Measurements from ENCODE around the gene IRAK2. TPM values are rescaled to one million over a fixed set of nuclear protein-coding genes. Genes with fewer than 3 reads are reported as not detected.

Gene IRAK2
- total RNA-seq, 1 experiment from 2014 or later, result 0.83 TPM

DNA sequence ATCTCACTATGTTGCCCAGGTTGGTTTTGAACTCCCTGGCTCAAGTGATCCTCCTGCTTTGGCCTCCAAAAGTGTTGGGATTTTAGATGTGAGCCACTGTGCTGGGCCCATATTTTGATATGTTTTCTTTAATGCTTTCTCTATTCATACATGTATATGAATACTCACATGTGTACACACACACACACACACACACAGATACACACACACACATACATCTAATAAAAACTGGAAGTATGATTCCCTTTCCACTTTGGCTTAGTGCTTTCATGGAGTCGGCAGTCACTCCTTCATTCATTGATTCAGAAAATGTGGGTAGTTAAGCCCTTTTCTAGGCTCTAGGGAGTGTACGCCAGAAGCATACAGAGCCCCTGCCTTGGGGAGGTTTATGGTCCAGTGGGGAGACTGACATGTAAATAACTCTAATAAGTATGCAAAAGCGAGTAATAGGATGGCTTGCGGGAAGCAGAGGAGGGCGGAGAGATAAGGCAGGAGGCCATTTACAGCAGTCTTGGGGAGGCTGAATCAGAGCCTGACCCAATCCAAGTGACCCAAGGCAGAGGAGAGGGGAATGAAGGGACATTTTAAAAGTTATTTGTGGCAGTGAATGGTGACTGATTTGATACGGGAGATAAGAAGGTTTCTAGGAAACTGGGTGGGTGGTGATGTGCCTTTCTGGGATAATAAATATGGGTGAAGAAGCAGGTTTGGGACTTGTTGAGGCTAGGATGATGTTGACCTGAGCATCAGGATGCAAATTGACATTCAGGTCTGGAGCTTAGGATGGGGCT is 51.1 kb downstream of the IRAK2 start:
- H3K27me3 ChIP-seq (ENCODE audit: control insufficient read depth, insufficient read depth, low read length), result no peaks in the 10 kb centered on the region
- no peak overlapping the region for H3K4me3 ChIP-seq (ENCODE audit: insufficient read depth, low read depth, low read length)
- no peaks in the 10 kb centered on the region for H3K36me3 ChIP-seq (replicated peaks; ENCODE audit: control insufficient read depth, insufficient read depth, low read length)
- no peak for DNase-seq

DNA sequence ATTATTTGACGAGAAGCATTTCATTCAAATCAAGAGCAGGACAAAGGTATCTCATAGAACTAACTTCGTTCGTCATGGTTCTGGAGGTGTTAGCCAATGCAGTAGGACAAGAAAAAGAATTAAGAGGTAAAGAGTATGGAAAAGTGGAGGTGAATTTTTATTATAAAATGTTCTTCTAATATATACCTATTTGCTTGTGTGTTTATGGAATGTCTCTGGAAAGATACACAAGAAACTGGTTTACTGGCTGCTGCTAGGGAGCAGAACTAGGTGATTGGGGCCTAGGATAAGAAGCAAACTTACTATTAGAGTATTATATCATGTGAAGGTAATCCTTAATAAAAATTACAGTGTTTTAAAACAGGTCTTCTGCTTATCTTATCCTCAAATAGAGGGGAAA is 52.6 kb downstream of the IRAK2 start:
- Histone ChIP-seq H3K4me3 (ENCODE audit: insufficient read depth, low read depth, low read length) (no peak overlapping the region), H3K36me3 (replicated peaks; ENCODE audit: control insufficient read depth, insufficient read depth, low read length) (no peaks in the 10 kb centered on the region), H3K27me3 (ENCODE audit: control insufficient read depth, insufficient read depth, low read length) (no peaks in the 10 kb centered on the region)
- no peak for DNase-seq

DNA sequence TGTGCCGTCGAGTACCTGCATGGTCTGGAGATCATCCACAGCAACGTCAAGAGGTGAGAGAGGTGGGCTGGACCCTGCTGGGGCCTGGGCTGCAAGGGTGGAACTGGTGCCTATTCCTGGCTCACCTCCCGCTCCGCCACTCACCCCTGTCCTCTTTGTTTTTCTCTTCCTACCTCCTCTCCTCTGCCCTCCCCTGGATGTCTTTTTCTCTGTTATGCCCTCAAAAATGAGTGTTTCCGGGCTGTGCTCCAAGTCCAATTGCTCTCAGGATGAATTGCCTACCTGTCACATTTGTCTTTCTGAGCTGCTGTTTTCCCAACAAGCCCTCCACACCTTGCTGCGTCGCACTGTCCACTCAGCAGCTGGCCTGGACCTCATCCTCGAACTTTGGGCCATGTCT is 55.0 kb downstream of the IRAK2 start:
- Histone ChIP-seq H3K27me3 (ENCODE audit: control insufficient read depth, insufficient read depth, low read length) (no peaks in the 10 kb centered on the region), H3K4me3 (ENCODE audit: insufficient read depth, low read depth, low read length) (no peak overlapping the region), H3K36me3 (replicated peaks; ENCODE audit: control insufficient read depth, insufficient read depth, low read length) (no peaks in the 10 kb centered on the region)
- DNase-seq, result no peak

DNA sequence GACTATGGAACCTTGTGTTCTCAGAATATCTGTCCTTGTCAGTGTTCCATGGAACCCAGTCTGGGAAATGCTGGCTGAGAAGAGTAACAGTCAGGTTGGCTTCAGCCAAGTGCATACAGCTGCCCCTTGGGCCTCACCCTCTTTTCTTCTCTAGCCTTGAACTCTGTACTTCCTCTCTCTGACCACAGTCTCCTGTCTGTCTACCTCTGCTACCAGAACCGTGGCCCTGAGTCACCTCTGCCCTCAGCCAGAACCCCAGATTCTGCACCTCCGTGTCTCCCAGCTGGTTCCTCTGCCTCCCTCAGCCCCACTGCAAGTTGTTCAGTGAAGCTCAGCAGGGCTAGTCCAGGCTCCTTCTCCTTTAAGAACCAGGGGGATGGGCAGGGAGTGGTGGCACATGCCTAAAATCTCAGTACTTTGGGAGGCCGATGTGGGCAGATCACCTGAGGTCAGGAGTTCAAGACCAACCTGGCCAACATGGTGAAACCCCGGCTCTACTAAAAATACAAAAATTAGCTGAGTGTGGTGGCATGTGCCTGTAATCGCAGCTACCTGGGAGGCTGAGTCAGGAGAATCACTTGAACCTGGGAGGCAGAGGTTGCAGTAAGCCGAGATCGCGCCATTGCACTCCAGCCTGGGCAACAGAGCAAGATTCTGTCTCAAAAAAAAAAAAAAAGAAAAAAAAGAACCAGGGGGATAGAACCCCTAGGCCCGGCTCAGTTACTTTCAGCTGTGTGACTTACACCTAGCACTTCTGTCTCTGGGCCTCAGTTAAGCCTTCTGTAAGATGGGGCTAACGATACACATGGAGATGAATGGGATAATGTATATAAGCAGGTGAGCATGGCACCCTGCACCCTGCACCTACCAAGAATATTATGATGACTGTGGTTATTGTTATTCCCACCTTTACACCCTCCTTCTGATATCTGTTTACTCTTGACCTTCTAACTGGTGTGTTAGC is 59.2 kb downstream of the IRAK2 start:
- H3K27me3 ChIP-seq (ENCODE audit: control insufficient read depth, insufficient read depth, low read length), result no peaks in the 10 kb centered on the region
- DNase-seq, result no peak
- no peak overlapping the region for H3K4me3 ChIP-seq (ENCODE audit: insufficient read depth, low read depth, low read length)
- H3K36me3 ChIP-seq (replicated peaks; ENCODE audit: control insufficient read depth, insufficient read depth, low read length), result no peaks in the 10 kb centered on the region

DNA sequence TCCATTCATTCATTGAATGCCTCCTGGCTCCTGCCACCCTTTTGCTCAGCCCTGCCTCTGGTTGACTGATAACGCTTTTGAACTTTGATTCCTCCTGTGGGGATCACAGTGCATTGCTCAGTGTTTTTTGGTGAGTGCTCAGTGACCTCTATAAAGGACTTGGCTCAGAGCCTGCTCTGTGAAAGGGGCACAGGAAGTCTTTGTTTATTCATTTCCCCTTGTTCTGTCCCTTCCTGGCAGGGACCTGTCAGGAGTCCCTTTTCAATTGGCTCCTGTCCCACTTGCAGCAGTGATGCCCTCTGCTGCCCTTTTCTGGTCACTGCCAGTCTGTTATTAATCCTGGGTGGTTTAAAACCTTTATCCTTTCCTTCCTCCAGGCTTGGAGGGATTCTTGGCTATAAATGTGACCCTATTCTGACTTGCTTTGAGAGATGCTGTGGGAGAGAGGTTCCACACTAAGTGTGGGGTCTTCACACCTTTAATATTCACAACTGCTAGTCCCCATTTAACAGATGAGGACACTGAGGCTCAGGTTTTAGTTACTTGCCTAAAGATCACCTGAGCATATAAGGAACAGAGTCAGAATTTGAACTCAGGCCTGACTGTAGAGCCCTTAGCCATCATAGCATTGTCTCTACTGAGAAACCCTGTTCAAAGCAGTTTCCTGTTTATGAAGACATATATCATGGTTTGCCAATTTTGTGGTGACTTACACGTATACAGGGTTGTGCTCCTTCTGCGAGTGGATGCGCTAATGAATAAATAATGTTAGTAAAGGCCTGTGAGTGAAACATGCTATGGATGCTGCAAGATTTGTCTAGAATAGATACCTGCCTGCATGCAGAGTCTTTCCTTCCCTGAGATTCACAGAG is 60.3 kb downstream of the IRAK2 start:
- H3K36me3 ChIP-seq (replicated peaks; ENCODE audit: control insufficient read depth, insufficient read depth, low read length), result no peaks in the 10 kb centered on the region
- H3K27me3 ChIP-seq (ENCODE audit: control insufficient read depth, insufficient read depth, low read length), result no peaks in the 10 kb centered on the region
- H3K4me3 ChIP-seq (ENCODE audit: insufficient read depth, low read depth, low read length), result no peak overlapping the region
- DNase-seq, result peak; percentile 80

DNA sequence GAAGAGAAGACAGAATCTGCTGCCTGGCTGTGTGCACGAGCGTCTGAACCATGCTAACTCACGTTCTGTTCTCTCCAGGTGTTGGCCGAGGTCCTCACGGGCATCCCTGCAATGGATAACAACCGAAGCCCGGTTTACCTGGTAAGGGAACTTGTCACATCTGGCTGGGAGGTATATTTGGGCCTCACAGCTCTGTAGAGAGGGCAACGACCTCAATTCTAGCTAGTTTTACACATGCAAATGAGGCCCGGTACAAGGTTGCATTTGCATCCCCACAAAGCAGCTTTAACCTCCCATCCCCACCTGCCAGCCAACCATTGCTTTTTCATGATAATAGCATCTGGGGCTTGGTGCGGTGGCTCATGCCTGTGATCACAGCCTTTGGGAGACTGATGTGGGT is 61.6 kb downstream of the IRAK2 start:
- H3K4me3 ChIP-seq (ENCODE audit: insufficient read depth, low read depth, low read length), result no peak overlapping the region
- DNase-seq, result peak; percentile 88
- no peaks in the 10 kb centered on the region for H3K36me3 ChIP-seq (replicated peaks; ENCODE audit: control insufficient read depth, insufficient read depth, low read length)

DNA sequence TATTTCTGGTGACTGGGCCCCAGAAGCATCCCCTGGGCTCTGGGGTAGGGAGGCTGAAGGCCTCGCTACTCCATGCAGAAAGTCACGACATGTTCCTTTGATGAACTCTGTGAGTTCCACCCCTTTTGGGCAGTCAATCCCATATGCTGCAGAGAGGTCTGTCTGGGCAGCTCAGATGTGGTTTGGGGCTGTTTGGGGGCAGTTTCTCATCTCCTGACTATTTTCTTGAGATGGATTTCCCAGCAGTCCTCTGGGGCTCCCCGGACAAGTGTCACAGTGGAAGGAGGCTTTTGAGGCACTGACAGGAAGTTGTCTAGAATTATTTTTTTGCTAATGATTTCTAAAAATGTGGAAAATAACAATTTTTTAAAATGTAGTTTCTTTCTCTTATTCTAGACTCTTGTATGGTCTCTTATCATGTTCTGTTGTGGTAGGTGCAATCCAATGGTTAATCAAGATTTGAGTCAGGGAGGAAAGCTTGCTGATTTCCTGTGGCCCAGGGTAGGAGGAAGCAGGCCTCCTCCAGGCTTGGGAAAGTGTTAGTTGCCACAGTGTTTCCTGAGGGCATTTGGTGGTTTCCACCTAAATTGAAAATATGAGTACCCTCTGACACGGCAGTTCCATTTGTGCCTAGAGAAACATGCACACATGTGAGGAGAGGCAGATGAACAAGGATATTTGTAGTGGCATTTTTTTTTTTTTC is 63.7 kb downstream of the IRAK2 start:
- DNase-seq, result no peak
- Histone ChIP-seq H3K4me3 (ENCODE audit: insufficient read depth, low read depth, low read length) (no peak overlapping the region), H3K27me3 (ENCODE audit: control insufficient read depth, insufficient read depth, low read length) (no peaks in the 10 kb centered on the region), H3K36me3 (replicated peaks; ENCODE audit: control insufficient read depth, insufficient read depth, low read length) (no peaks in the 10 kb centered on the region)

More for the DNA sequence above, 61.6 kb downstream of the IRAK2 start:
- H3K27me3 ChIP-seq (ENCODE audit: control insufficient read depth, insufficient read depth, low read length), result no peaks in the 10 kb centered on the region

DNA sequence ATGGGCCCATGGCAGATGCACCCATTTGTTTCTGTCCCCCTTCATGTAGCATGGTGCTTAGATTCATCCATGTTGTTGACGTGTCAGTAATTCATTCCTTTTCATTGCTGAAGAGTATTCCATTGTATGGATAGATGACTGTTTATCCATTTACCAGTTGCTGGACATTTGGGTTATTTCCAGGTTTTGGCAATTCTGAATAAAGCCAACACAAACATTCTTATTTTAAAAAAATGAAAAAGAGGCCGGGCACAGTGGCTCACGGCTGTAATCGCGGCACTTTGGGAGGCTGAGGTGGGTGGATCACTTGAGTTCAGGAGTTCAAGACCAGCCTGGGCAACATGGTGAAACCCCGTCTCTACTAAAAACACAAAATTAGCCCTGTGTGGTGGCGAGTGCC is 64.9 kb downstream of the IRAK2 start:
- Histone ChIP-seq H3K27me3 (ENCODE audit: control insufficient read depth, insufficient read depth, low read length) (no peaks in the 10 kb centered on the region), H3K36me3 (replicated peaks; ENCODE audit: control insufficient read depth, insufficient read depth, low read length) (no peaks in the 10 kb centered on the region), H3K4me3 (ENCODE audit: insufficient read depth, low read depth, low read length) (no peak overlapping the region)
- no peak for DNase-seq

DNA sequence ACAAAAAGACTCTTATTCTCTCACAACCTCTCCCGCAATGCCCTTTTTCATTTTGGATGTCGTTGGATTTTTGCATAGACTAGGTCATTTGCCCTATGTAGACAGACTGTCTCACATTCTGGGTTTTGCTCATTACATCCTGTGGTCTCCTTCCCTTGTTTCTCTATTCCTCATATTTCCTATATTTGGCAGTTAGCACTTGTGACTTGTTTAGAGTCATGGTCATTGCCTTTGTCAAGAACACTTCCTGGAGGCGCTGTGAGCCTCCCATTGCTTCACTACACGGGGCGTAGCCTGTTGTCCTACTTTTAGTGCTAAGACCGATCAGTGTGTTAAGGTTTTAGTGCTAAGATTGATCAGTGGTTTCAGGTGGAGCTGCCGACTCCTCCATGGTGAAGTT is 67.4 kb downstream of the IRAK2 start:
- no peaks in the 10 kb centered on the region for H3K27me3 ChIP-seq (ENCODE audit: control insufficient read depth, insufficient read depth, low read length)

DNA sequence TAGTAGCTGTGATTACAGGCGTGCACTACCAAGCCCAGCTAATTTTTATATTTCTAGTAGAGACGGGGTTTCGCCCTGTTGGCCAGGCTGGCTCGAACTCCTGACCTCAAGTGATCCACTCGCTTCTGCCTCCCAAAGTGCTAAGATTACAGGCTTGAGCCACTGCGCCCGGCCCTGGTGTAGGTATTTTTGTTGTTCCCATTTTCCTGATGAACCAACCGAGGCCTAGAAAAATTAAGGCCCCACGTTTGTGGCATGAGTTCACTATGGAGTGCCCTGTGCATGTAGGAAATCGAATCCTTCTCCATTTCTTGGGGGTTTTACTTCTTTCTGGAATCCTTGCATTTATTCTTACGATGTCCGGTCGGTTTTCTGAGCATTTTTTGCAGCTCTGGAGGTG is 69.3 kb downstream of the IRAK2 start:
- H3K36me3 ChIP-seq (replicated peaks; ENCODE audit: control insufficient read depth, insufficient read depth, low read length), result no peaks in the 10 kb centered on the region
- no peak overlapping the region for H3K4me3 ChIP-seq (ENCODE audit: insufficient read depth, low read depth, low read length)
- H3K27me3 ChIP-seq (ENCODE audit: control insufficient read depth, insufficient read depth, low read length), result no peaks in the 10 kb centered on the region
- no peak for DNase-seq

More for the DNA sequence above, 67.4 kb downstream of the IRAK2 start:
- H3K4me3 ChIP-seq (ENCODE audit: insufficient read depth, low read depth, low read length), result no peak overlapping the region
- no peak for DNase-seq
- no peaks in the 10 kb centered on the region for H3K36me3 ChIP-seq (replicated peaks; ENCODE audit: control insufficient read depth, insufficient read depth, low read length)

DNA sequence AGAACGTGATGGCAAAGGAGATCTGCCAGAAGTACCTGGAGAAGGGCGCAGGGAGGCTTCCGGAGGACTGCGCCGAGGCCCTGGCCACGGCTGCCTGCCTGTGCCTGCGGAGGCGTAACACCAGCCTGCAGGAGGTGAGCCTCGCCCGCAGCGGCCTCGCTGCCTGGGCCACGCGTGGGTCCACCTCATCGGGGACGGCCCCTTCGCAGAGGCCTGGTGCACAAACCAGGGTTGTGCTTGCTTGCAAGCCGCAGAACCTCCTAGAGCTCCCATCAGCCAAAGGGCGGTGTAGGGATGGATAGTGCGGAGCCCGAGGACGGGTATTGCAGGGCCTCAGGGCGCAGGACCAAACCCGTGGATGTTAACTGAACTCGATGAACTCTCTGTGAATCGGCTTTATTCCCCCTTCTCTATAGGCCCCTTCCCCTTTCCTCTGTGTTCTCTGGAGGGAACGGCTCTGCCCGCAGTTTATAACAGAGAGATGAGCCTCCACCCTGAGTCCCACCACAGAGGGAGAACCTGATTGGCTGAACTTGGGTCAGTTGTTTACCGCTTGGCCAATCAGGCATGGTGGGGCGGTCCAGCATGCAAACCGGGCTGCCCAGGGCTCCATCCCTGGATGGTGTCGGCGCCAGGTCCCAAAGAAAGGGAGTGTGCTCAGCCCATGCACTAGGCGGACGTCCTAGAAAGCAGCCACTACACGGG is 70.0 kb downstream of the IRAK2 start:
- H3K27me3 ChIP-seq (ENCODE audit: control insufficient read depth, insufficient read depth, low read length), result no peaks in the 10 kb centered on the region
- H3K4me3 ChIP-seq (ENCODE audit: insufficient read depth, low read depth, low read length), result no peak overlapping the region
- DNase-seq, result peak; percentile 89
- no peaks in the 10 kb centered on the region for H3K36me3 ChIP-seq (replicated peaks; ENCODE audit: control insufficient read depth, insufficient read depth, low read length)

DNA sequence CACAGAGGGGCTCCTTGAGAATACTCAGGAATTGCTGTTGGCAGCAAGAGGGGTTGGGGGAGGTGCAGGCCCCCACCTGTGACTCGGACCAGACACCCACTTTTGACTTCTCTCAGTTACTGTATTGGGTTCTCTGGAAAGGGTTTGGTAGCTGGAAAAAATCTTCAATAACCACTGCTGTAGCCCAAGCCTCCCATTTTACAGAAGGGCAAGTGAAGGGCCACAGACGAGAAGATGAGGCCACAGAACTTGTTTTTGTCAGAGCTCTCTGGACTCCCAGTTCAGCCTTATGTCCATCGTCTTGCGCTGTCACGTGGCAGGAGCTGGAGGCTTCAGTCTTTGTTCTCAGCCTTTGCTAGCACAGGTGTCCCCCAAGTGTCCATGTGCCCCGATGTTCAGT is 70.8 kb downstream of the IRAK2 start:
- no peak for DNase-seq
- H3K4me3 ChIP-seq (ENCODE audit: insufficient read depth, low read depth, low read length), result no peak overlapping the region
- no peaks in the 10 kb centered on the region for H3K27me3 ChIP-seq (ENCODE audit: control insufficient read depth, insufficient read depth, low read length)
- H3K36me3 ChIP-seq (replicated peaks; ENCODE audit: control insufficient read depth, insufficient read depth, low read length), result no peaks in the 10 kb centered on the region

DNA sequence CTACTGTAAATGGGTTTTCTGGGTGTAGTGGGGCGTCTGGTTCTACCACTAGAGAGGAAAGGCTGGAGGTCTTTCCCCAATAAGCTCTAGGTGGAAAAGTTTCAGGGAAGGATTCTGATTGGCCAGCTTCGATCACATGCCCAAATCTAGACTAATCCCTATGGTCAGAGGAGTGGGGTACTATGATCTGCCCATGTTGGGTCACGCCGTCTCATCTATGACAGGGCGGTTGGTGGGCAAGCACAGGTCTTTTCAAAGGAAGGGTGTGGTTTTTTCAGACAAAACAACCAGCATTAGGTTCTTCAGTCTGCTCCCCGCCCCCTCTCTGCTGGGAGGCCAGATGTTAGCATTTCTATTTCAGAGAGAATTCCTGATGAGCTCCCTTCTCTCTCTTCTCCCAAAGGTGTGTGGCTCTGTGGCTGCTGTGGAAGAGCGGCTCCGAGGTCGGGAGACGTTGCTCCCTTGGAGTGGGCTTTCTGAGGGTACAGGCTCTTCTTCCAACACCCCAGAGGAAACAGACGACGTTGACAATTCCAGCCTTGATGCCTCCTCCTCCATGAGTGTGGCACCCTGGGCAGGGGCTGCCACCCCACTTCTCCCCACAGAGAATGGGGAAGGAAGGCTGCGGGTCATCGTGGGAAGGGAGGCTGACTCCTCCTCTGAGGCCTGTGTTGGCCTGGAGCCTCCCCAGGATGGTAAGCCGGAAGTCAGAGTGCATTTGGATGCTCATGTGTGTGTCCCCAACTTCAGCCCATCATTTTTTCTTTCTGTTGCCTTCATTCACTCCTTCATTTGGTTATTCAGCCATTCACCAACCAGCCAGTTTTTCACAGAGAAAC is 73.8 kb downstream of the IRAK2 start:
- no peak overlapping the region for H3K4me3 ChIP-seq (ENCODE audit: insufficient read depth, low read depth, low read length)
- no peaks in the 10 kb centered on the region for H3K36me3 ChIP-seq (replicated peaks; ENCODE audit: control insufficient read depth, insufficient read depth, low read length)
- H3K27me3 ChIP-seq (ENCODE audit: control insufficient read depth, insufficient read depth, low read length), result no peaks in the 10 kb centered on the region
- DNase-seq, result peak; percentile 49

All from H7 (cell line).